GM12878 (cell line): ENCODE results near the gene UBE2J2.

ENCODE experiments used
- BHLHE40 ChIP-seq, 2 experiments: fragments of 450-650 bp in 1 of 2; IDR thresholded peaks; 2 replicates each; pipeline ENCODE4 v1.6.1; 2011 to 2017; ENCODE audit warnings: low read depth in 2 of 2, borderline replicate concordance in 1 of 2, improper control_type of control experiment in 1 of 2, low read length in 1 of 2, mild to moderate bottlenecking in 1 of 2
- CTCF ChIP-seq, 3 experiments: IDR thresholded peaks in 2 of 3; conservative IDR thresholded peaks in 1 of 3; 2 replicates each; pipeline ENCODE4 v1.5.1; 2011; ENCODE audit warnings: low read depth in 3 of 3, low read length in 3 of 3, mild to moderate bottlenecking in 3 of 3, control low read depth in 2 of 3, moderate library complexity in 2 of 3, inconsistent platforms in 1 of 3, mixed read lengths in 1 of 3; ENCODE audit not compliant: control insufficient read depth in 2 of 3, insufficient read depth in 1 of 3; ENCODE audit errors: extremely low read depth in 1 of 3
- YBX1 ChIP-seq: fragments of 450-650 bp; IDR thresholded peaks from 2 replicates; pipeline ENCODE4 v1.6.1; 2016; ENCODE audit warnings: antibody characterized with exemption

DNA sequence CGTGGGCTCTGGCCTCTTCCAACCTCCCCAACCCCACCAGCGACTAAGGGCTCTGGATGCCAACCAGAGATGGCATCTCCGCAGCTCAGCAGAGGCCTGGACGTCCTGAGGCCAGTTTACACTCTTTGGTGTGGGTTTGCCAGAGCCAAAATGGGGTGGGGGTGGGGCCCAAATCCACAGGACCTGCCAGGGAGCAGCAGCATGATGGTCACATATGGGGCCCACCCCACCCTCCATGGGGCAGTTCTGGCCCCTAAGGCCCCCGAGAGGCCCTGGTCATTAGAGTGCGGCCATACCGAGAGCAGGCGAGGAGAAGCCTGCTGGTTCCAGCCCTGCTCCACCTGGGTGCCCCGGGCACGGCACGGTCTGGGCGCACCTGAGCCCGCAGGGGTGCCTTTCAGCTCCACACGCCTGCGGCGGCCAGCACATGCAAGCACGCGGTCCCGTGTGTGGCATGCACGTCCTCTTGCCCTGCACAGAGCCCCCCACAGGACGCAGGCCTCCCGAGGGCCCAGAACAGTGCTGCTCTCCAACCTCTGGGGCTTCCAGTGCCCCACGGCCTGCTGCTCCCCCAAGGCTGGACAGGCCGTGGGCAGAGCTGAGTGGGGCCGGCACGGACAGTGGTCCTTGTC, 31.9 kb downstream of the UBE2J2 start:
- TF ChIP-seq BHLHE40 (IDR thresholded peaks at IDR 0.05; ENCODE audit: borderline replicate concordance in 1 of 2, low read depth in 2 of 2, low read length in 1 of 2) (no peak), YBX1 (no peak), CTCF (IDR thresholded peaks at IDR 0.05 in 2 of 3, conservative IDR thresholded peaks at IDR 0.05 in 1 of 3; ENCODE audit: control insufficient read depth in 2 of 3, extremely low read depth in 1 of 3, insufficient read depth in 1 of 3, low read depth in 3 of 3, low read length in 3 of 3) (no peak)
